DMS 273 (cell line): ENCODE data around the gene ADAMTS12.

Experiments
- DNase-seq: peaks from one replicate; lab custom pipeline; 2025; ENCODE audit not compliant: unreplicated experiment; lab: John Stamatoyannopoulos, UW

ADAMTS12 gene

DNA sequence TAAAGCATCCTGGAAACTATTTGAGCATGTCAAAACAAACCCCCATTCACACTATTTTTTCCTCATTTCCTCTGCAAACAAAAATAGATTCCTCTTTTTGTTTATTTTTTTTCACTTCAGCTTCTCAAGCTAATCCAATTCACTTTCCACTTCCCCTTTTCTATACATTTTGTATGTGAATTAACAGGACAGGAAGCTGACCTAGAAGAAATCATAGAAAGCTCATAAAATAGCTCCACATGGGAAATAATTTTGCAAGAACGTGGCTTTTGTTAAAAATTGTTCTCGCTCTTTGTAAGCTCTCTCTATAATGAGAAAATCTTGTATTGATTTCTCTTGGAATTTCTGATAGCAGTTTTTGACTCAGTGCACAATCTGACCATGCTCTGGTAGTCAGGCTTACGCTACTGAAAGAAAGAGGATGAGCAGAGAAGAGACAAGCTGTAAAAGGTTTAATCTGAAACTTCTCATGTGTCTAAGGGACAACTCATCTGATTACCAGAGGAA lies 215.8 kb downstream of the ADAMTS12 start:
- DNase-seq = no peak

DNA sequence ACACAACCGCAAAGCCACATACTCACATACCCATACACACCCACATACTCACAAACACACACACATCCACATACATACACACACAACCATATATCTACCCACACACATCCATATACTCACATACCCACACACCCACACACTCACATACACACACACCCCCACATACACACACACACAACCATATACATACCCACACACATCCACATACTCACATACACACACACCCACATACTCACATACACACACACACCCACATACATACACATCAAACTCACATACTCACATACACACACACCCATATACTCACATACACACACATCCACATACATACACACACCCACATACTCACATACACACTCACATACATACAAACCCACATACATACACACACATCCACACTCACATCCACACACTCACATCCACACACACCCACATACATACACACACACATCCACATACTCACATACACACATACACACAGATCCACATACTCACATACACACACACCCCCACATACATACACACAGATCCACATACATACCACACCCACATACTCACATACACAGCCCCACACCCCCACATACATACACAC lies 220.0 kb downstream of the ADAMTS12 start:
- no peak for DNase-seq

DNA sequence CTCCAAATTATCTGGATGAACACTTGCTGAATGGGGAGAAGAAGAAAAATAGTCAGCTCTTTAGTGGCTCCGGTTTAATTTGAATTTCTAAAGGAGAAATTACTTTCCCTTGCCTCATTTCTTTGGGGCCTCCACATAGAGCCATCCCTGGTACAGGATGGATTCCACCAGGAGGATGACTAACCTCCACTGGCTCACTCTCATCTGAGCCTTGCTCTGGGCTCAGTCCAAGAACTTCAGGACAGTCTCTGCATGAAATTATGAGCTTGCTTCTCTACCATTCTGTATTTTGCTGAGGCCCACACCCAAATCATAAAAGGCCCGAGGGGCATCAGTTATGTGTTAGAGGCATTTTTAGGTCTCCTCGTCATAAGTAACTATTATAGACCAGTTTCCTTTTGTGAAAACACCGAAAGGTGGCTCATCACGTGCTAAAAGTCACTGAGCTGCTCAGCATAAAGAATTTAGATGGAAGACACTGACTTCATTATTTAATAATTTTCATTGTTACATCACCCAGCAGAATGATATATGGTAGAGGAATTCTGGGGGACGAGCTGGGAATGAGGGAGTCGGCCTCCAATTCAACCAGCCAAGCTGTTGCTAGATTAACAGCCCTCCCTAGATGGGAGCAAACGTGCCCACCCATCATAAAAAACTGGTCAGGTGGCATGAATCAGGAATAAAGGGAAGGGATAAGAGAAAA lies 228.9 kb downstream of the ADAMTS12 start:
- no peak for DNase-seq

DNA sequence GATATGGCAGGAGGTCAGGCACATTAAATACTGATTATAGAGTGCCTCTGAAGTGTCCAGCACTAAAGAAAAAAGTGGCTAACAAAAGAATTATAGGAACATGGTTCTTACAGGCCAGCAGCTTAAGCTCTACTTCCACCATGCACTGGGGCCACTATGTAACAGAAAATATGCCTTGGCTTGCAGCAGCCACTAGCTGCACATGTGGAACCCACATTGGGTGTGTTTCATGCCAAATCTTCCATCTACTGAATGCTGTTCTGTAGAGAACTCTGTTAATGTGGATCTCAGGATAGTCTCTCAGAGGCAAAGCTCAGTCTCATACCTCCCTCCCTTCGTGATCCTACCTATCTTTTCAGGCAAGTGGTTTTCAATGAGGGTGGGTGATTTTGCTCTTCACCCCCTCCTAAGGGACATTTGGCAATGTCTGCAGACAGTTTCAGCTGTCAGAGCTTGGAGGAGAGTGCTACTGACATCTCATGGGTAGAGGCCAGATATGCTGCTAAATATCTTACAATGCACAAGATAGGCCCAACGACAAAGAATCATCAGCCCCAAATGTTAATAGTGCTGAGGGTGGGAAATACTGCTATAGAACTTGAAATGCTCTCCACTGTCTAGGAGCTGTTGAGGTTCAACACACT lies 232.1 kb downstream of the ADAMTS12 start:
- no peak for DNase-seq

DNA sequence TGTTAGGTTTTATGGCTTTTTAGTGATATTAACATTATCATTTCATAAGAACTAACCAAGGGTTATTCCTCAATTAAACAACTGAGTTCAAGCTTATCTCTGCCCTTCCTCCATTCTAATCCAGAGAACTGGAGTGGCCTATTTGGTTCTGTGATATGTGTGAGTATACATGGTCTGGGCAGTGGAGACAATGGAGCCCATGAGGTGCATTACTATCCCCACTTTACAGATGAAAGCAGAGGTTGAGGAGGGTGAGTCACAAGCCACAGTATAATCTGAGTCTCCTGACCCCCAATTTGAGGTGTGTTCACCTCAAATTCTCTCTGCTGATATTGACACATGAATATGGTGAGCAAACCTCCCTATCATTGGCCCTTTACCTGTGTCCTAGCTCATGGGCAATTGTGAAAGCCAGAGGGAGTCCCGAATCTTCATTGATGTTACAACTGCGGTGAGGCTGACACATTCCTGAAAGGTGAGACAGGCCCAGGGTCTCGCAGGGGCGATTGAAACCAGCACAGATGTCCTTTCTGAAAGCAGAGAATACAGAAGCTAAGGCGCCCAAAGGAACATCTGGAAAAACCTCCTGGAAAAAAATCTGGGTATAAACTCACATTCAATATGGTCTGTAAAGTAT lies 233.9 kb downstream of the ADAMTS12 start:
- DNase-seq = no peak

DNA sequence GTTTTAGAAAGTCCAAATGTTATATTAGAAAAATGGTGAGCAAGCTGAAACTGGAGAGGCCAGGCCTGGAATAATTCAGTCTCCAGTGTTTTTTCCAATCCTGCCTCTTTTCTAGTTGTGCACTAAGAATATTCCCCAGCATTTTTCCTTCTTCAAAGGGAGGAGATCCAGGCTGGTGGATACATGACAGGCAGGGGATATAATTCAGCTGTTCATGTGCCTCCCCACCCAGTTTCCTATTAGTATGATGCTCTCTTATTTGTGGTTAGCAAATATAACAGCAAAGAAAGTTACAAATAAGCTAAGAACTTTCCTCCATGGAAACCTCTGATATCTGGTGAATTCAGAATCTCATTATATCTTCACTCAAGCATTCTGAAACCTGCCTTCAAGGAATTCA lies 234.6 kb downstream of the ADAMTS12 start:
- no peak for DNase-seq

DNA sequence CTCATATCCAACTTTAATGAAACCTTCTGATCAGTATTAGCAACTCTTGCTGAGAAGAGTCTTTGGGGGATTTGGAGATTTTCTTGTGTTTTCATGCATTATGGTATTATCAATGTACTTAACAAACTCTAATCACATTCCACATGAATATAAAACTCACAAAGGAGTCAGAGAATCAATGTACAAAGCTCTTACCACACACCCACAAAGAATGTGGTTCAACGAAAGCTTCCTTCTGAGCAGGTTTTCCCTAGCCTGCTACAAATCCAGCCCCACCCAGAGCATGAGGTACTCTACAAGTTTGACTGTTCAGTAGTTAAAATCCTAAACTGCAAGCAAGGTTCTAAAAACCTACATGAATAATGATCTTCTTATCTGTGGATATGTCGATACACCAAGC lies 240.9 kb downstream of the ADAMTS12 start:
- DNase-seq = no peak

DNA sequence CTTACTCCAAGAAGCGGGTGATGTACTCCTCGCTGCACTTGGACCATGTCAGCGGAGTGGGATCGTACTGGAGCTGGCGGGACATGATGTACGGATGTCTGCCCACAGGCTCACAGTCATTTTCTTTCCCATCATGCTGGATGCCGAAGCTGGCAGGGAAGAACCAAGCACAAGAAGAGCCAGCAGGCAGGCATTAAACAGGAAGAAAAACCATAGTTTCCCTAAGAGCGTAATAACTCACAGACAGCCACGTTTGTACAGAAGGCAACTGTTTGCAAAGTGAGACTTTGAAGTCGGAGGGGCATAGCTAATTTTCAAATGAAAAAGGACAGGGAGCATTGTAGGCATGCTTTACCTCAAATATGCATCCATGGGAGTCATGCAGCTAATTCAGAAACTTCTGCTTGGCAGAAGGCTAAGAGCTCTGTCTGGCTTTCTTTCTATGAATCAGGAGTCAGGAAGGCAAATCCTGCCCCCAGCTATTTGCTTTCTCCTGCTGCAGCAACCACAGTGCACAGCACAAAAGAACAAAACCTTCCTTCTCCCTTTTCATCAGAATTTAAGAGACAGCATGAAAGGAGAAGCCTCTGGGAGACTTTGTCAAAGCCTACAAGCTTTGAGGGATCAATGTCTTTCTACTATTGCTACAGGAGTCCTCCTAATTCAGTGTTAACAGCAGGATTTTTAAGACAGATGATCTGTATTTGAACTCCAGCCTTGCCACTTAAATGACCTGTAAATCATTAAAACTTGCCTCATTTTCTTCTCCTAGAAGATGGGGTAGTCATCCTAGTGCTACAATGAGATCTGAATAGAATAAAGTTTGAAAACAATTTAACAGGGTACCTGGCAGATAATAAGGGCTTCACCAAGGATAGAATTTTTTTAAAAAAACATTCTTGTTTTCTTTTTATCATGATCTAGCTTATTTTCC lies 242.0 kb downstream of the ADAMTS12 start:
- DNase-seq = no peak

DNA sequence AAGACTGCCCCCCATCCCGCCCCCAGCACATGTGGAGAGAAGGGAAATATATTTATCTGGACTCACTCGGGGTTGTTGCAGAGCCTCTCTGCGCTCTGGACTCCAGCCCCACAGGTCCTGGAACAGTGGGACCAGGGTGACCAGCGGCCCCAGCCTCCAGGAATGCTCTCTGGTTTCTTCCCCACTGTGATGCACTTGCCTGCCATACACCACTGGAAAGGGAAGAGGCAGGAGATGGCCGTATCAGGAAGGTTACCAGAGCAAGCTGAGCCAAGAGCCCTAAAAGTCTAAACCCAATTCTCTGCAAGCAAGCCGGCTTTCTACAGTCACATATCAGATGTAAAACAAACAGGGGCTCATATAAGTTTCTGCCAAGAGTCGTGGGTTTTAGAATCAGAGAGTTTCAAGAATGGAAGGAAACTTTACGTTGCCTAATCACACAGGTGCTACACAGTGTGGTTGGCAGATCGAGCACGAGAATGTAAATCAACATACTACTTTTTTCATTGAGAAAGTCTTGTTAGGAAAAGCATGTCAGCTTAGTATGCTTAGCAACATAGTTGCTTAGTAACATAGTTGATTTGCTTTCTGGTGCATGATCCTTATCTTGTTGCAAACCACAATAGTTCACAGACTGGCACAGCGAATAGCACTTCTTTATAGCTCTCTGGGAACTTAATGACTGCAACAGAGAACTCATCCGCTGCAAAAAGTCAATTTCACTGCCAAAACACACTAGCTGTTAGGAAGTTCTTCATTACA lies 249.9 kb downstream of the ADAMTS12 start:
- DNase-seq = no peak

DNA sequence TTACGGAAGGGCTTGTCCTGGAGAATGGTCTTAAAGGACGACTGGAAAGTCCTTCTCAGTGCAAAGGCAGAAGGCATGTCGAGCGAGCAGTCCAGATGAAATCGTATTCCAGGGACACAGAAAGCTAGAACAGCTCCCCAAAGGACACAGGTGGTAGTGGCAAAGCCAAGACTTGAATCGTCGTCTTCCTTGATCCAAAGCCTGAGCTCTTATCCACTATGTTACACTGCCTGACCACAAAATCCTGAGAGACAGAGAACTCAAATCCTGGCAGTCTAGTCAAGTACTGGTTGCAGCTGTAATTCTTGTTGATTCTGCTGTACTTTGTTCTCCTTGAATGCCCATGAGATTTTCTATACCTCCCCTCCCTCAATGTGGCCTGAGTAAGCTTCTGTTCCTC lies 252.3 kb downstream of the ADAMTS12 start:
- no peak for DNase-seq

DNA sequence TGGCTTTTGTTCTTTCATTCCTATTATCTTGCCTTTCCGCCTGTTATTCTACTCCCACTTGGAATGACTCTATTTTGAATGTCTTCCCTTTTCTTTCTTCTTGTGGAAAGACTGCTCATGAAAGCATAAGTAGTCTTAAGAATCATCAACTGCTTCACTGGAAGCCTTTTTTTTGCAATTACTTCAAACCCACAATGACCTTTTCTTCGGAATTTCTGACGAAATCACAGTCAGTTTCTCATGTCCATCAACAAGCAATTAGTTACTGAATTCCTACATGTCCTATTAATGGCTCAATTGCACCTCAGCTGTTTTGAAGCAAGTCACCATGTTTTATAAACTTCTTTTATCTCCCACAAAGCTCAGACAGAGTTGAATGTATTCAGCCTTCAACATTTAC lies 254.8 kb downstream of the ADAMTS12 start:
- no peak for DNase-seq

DNA sequence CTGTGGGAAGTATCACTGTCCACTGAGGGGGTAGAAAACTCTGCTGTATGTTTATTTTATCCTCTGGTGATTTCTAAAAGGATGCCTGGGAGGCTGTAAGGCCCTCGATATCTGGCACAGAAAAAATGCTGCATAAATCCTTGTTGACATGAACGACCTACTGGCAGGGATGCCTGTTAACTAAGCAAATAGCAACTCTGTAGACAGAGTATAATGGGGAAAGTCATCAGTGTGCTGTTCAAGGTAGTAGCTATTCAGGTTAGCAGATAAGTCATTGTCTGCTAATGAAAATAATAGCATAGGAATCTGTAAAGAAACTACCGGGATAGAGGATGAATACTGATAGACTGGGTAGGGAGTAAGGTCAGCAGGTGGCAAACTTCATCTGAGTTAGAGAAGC lies 256.2 kb downstream of the ADAMTS12 start:
- no peak for DNase-seq

DNA sequence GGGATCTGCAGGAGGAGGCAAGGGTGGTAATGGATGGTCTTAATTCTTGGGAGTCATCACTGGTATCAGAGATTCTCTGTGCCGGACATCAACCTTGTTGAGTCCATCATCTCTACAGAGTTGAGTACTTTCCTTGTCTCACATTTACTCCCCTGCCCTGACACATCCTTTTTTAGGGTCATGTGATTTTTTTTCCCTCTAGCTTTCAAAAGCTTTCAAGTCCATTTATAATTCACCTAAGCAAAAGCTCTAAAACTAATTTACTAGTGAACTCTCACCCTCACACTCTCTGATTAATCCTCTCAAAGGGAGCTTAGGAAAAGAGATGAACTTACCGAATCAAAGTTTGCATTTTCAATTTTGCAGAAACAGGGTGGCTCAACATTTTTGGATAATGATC lies 258.1 kb downstream of the ADAMTS12 start:
- no peak for DNase-seq

DNA sequence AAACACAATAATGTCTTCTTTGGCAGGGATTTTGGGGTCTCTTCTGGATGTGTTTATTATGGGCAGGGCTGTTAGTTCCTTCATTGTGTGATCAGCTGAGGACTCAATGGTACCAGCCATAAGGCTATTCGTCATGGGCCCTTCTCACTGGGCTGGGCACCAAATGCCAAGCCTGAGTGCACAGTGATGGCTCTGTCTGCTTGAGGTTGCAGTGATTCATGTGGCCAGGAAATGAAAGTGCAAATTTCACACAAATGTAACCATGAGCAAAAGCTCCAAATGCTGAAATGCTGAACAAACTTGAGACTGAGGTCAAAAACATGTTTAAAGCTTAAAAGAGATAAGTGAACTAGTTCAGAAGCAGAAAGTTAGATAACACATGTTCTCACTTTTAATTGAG lies 260.0 kb downstream of the ADAMTS12 start:
- no peak for DNase-seq

DNA sequence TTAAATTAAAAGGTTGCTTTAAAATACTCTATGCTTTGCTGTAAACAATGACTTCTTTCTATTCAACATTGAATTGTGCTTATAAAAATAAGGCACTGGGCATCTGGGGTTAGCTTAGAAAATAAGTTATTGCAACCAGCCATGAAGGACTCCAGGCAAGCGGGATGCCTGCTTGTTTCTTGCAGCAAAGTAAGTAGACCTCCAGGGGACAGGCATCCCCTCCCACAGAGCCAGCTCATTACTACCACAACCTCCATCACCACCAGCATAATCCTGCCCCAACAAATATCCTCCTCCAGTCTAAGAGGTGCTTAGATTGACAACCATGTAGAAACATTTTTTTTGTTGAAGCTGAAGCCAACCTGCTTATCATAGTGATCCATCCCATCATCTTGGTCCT lies 260.7 kb downstream of the ADAMTS12 start:
- no peak for DNase-seq

DNA sequence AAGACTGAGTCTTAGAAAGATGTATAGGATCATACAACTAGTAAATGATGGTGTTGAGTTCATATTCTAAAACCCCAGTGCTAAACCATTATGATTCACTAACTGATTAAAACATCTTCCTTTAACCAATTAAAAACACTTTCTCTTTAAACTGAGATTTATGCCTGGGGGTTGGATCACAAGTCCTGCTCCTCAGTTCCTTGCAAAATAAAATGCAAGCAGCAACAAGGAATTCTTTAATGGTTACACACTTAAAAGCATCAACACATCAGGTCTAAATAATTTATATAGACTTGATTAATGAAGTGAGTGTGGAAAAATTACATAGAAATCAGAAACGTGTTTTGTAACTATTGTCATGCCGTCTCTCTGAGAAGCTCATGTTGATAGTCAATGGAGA lies 261.8 kb downstream of the ADAMTS12 start:
- no peak for DNase-seq

DNA sequence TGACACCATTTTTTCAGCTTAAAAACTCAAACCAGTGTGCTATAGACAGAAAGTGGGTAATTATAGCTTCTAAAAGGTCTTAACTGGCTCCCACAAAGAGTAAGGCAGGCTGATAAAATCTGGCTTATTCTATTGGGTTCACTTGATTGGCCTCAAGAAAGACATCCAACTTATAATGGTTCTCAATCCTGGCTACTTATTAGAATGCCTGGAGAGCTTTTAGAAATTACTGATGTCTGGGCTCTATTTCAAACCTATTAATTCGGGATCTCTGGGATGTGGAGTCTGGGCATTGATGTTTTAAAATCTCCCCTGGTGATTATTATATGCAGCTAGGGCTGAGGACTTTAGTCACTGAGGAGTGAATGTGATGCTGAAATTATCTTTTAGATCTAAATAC lies 263.0 kb downstream of the ADAMTS12 start:
- DNase-seq = no peak

DNA sequence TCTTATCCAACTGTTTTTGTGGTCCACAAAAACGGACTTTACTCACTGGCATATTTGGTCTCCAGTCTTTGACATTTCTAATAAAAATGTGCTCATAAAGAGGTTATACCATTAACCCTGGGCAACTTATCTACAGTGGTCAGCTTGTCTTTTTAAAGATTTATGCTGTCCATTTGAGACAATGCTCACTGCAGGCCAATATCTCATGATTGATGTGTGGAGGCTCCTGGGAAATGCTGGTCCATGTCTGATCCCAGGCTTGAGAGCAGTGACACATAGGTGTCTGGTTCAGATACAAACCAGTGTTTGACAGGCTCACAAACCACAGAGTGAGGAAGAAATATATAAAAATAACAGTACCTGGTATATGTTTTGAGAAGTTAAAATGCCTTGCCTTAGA lies 270.3 kb downstream of the ADAMTS12 start:
- DNase-seq = no peak

DNA sequence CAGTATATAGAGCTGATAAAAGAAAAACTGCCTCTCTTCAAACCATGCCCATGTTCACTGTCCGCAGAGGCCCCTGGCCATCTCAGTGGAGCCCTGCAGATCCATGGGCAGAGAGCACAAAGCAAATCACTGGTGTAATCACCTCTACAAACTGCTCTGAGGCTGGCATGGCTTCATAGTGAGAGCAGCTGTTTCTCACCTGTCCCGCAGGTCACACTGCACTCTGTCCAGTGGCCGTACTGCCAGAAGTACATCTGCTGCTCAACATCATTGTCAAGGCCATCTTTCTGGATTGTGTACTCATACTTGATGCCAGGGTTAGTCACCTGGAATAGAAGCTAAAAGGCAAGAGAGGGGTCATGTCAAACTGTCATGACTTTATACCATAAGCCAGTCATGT lies 277.8 kb downstream of the ADAMTS12 start:
- no peak for DNase-seq

DNA sequence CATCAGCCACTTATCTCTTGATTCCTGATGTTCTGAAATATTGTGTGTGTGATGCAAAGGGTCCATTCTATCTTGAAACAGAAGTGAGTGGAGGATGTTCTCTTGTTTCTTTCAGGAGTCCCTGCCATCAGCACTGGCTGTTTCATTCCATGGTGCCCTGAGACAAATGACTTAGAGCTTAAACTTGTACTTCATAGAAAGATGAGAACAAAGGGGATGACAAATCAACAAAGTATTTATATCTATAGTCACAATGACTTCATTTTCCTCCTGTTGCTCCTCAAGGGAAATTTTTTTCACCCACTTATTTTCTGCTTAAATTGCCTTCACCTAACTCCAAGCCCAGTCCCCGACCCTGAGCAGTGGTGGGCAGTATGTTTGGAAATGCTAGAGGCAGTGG lies 279.4 kb downstream of the ADAMTS12 start:
- no peak for DNase-seq
